IMR-90 (cell line): Measurements from ENCODE around the gene SMPDL3A. TPM values are rescaled to one million over a fixed set of nuclear protein-coding genes. Genes with fewer than 3 reads are reported as not detected.

ENCODE experiments used
- ATAC-seq: fragments of 200-7000 bp; cut with Tn5 transposase; 2 replicates; pipeline ENCODE4 v1.9.1; 2020; ENCODE audit warnings: low read depth, mild to moderate bottlenecking, moderate library complexity
- BruUV-seq: library from RNA; stranded (reverse); fragments of 400-500 nt; replicated peaks from 2 replicates; lab custom pipeline; 2021; lab: Mats Ljungman, UMichigan
- CTCF ChIA-PET: fragments of 300-600 bp; formaldehyde crosslinking; extraction: SDS; loops from one replicate; lab custom pipeline; 2021; ENCODE audit warnings: antibody characterized with exemption; lab: Yijun Ruan, JAX
- POLR2A ChIA-PET: fragments of 300-600 bp; sonication (Branson Sonifier 250); formaldehyde crosslinking; loops from one replicate; lab custom pipeline; 2022; ENCODE audit warnings: antibody characterized with exemption; ENCODE audit not compliant: unreplicated experiment; lab: Charles Lee
- DNase-seq: peaks from one replicate; pipeline ENCODE4 v3.0.0; 2013
- H2AFZ ChIP-seq: replicated peaks from 2 replicates; pipeline ENCODE3; 2013; ENCODE audit warnings: low read length, mild to moderate bottlenecking; ENCODE audit not compliant: poor library complexity
- H2AK5ac ChIP-seq: 2 replicates; pipeline ENCODE4 v1.6.1; 2013; ENCODE audit warnings: low read depth, low read length, inconsistent platforms
- H2AK9ac ChIP-seq: replicated peaks from 2 replicates; pipeline ENCODE3; 2013; ENCODE audit warnings: mild to moderate bottlenecking, low read depth, low read length, moderate library complexity; ENCODE audit not compliant: poor library complexity
- H2BK120ac ChIP-seq: 2 replicates; pipeline ENCODE4 v1.6.1; 2013; ENCODE audit warnings: low read depth, low read length, inconsistent platforms
- H2BK15ac ChIP-seq: 3 replicates; pipeline ENCODE4 v1.6.1; 2013; ENCODE audit warnings: low read depth, low read length, inconsistent platforms
- H2BK20ac ChIP-seq: 2 replicates; pipeline ENCODE4 v1.6.1; 2013; ENCODE audit warnings: low read depth, mild to moderate bottlenecking, inconsistent platforms, low read length, moderate library complexity
- H2BK5ac ChIP-seq: 2 replicates; pipeline ENCODE4 v1.6.1; 2013; ENCODE audit warnings: mild to moderate bottlenecking, low read depth, low read length, inconsistent platforms; ENCODE audit not compliant: poor library complexity, severe bottlenecking
- H3K14ac ChIP-seq: replicated peaks from 2 replicates; pipeline ENCODE4 v1.6.1; 2013; ENCODE audit warnings: low read depth, low read length, inconsistent platforms
- H3K18ac ChIP-seq: 2 replicates; pipeline ENCODE4 v1.6.1; 2013; ENCODE audit warnings: low read depth, low read length, control low read depth
- H3K23ac ChIP-seq: 2 replicates; pipeline ENCODE4 v1.6.1; 2013; ENCODE audit warnings: low read depth, low read length, inconsistent platforms
- H3K27ac ChIP-seq: 2 replicates; pipeline ENCODE4 v1.5.1; 2013; ENCODE audit warnings: mild to moderate bottlenecking, control low read depth, low read length; ENCODE audit not compliant: insufficient read depth
- H3K27me3 ChIP-seq: 2 replicates; pipeline ENCODE4 v1.6.1; 2013; ENCODE audit warnings: low read length; ENCODE audit not compliant: control insufficient read depth, insufficient read depth
- H3K36me3 ChIP-seq: 2 replicates; pipeline ENCODE4 v1.6.1; 2013; ENCODE audit warnings: low read length, mixed read lengths; ENCODE audit not compliant: control insufficient read depth, insufficient read depth
- H3K4ac ChIP-seq: 2 replicates; pipeline ENCODE4 v1.6.1; 2013; ENCODE audit warnings: low read depth, low read length, inconsistent platforms
- H3K4me1 ChIP-seq: 2 replicates; pipeline ENCODE4 v1.6.1; 2013; ENCODE audit warnings: low read length, mixed read lengths; ENCODE audit not compliant: control insufficient read depth, insufficient read depth
- H3K4me2 ChIP-seq: 2 replicates; pipeline ENCODE4 v1.6.1; 2013; ENCODE audit warnings: low read depth, mild to moderate bottlenecking, control low read depth, low read length, moderate library complexity
- H3K4me3 ChIP-seq: 2 replicates; pipeline ENCODE4 v1.5.1; 2013; ENCODE audit warnings: low read depth, mild to moderate bottlenecking, control low read depth, low read length, moderate library complexity; ENCODE audit not compliant: insufficient read depth
- H3K56ac ChIP-seq: 2 replicates; pipeline ENCODE4 v1.6.1; 2013; ENCODE audit warnings: low read length, inconsistent platforms; ENCODE audit not compliant: insufficient read depth; ENCODE audit errors: extremely low read depth
- H3K79me1 ChIP-seq, 2 experiments: 2 replicates each; pipeline ENCODE4 v1.6.1; 2013; ENCODE audit warnings: low read length in 2 of 2, inconsistent platforms in 1 of 2, low read depth in 1 of 2
- H3K9ac ChIP-seq: 2 replicates; pipeline ENCODE4 v1.6.1; 2013; ENCODE audit warnings: low read depth, low read length, control low read depth
- H3K9me1 ChIP-seq: 2 replicates; pipeline ENCODE4 v1.6.1; 2013; ENCODE audit warnings: low read length, inconsistent platforms; ENCODE audit not compliant: insufficient read depth
- H3K9me3 ChIP-seq: 2 replicates; pipeline ENCODE4 v1.6.1; 2013; ENCODE audit warnings: low read length; ENCODE audit not compliant: control insufficient read depth, insufficient read depth
- H4K20me1 ChIP-seq: 2 replicates; pipeline ENCODE4 v1.6.1; 2013; ENCODE audit warnings: low read length, inconsistent platforms; ENCODE audit not compliant: insufficient read depth
- H4K5ac ChIP-seq: 2 replicates; pipeline ENCODE4 v1.6.1; 2013; ENCODE audit warnings: mild to moderate bottlenecking, low read depth, low read length, control low read depth
- H4K8ac ChIP-seq, 2 experiments: 2 replicates each; pipeline ENCODE4 v1.6.1; 2013; ENCODE audit warnings: low read depth in 2 of 2, low read length in 2 of 2, control low read depth in 1 of 2, inconsistent platforms in 1 of 2
- H4K91ac ChIP-seq: 2 replicates; pipeline ENCODE4 v1.6.1; 2013; ENCODE audit warnings: low read depth, low read length, inconsistent platforms; ENCODE audit not compliant: insufficient read depth
- BHLHE40 ChIP-seq: fragments of 150-350 bp; IDR thresholded peaks from 2 replicates; pipeline ENCODE4 v1.6.1; 2016; ENCODE audit warnings: mild to moderate bottlenecking, low read depth, low read length
- CHD1 ChIP-seq: IDR thresholded peaks from 2 replicates; pipeline ENCODE4 v1.6.1; 2012; ENCODE audit warnings: low read depth, low read length, improper control_type of control experiment
- MAFK ChIP-seq: IDR thresholded peaks from 2 replicates; pipeline ENCODE4 v1.6.1; 2012; ENCODE audit warnings: low read depth, low read length, improper control_type of control experiment
- MAZ ChIP-seq: IDR thresholded peaks from 2 replicates; pipeline ENCODE4 v1.6.1; 2012; ENCODE audit warnings: low read depth, mild to moderate bottlenecking, low read length, improper control_type of control experiment, moderate library complexity, borderline replicate concordance
- NFE2L2 ChIP-seq: fragments of 150-350 bp; IDR thresholded peaks from 2 replicates; pipeline ENCODE4 v1.6.1; 2016; ENCODE audit warnings: low read depth, mild to moderate bottlenecking, low read length
- POLR2A ChIP-seq: IDR thresholded peaks from 2 replicates; pipeline ENCODE4 v1.6.1; 2012; ENCODE audit warnings: mild to moderate bottlenecking, low read depth, low read length
- RAD21 ChIP-seq: IDR thresholded peaks from 2 replicates; pipeline ENCODE4 v1.6.1; 2012; ENCODE audit warnings: low read length, improper control_type of control experiment
- RCOR1 ChIP-seq: IDR thresholded peaks from 2 replicates; pipeline ENCODE4 v1.6.1; 2012; ENCODE audit warnings: mild to moderate bottlenecking, low read length, improper control_type of control experiment; ENCODE audit not compliant: insufficient replicate concordance
- RFX5 ChIP-seq: IDR thresholded peaks from 2 replicates; pipeline ENCODE4 v1.8.0; 2012; ENCODE audit warnings: low read depth, mild to moderate bottlenecking, low read length, moderate library complexity
- SMC3 ChIP-seq: fragments of 150-350 bp; IDR thresholded peaks from 2 replicates; pipeline ENCODE4 v1.6.1; 2016; ENCODE audit warnings: low read depth, mild to moderate bottlenecking, antibody characterized with exemption, low read length, moderate library complexity
- WGBS, 2 experiments: methylation state at CpG; one replicate each; pipeline versions ENCODE4 v1.1.5 to v1.1.7; 2013; ENCODE audit warnings: missing lambda C conversion rate in 2 of 2; ENCODE audit not compliant: insufficient read length in 1 of 2; ENCODE audit errors: extremely low coverage in 2 of 2; 5-methylcytosine and 5-hydroxymethylcytosine counted together
- dilution Hi-C: fragments of 300-500 bp; cut with HindIII; formaldehyde crosslinking; loops from one replicate; pipeline ENCODE4 v1.14.3; 2018; ENCODE audit warnings: low sequenced_read_pairs; ENCODE audit not compliant: unreplicated experiment
- in situ Hi-C: fragments of 300-500 bp; cut with MboI; formaldehyde crosslinking; loops from 3 replicates; pipeline ENCODE4 v1.14.3; 2019; ENCODE audit warnings: low sequenced_read_pairs, inconsistent platforms, mixed read lengths
- intact Hi-C: fragments of 100-400 bp; cut with micrococcal nuclease; formaldehyde crosslinking; loops from 2 replicates; pipeline ENCODE4 v1.10.0; 2022
- polyA plus RNA-seq, 3 experiments: library from polyadenylated mRNA; depleted of rRNA; stranded (reverse); fragments of >200 nt; gene quantifications; 2 replicates each; pipeline ENCODE4 v1.2.3, GENCODE V29; 2012; ENCODE audit warnings: low replicate concordance in 1 of 3
- total RNA-seq: library from RNA; depleted of rRNA; stranded (reverse); fragments of >200 nt; gene quantifications from 2 replicates; pipeline ENCODE4 v1.2.3, GENCODE V29; 2012
- TF ChIP-seq, protein P1 (sequence below): fragments of 150-350 bp; IDR thresholded peaks from 2 replicates; pipeline ENCODE4 v1.6.1; 2016; ENCODE audit warnings: low read depth, mild to moderate bottlenecking, low read length, moderate library complexity, borderline replicate concordance

Gene SMPDL3A
- total and polyA plus RNA-seq, 2 of the 4 experiments (the other 2 are of a cell fraction): 9.9 to 14.2 TPM

DNA sequence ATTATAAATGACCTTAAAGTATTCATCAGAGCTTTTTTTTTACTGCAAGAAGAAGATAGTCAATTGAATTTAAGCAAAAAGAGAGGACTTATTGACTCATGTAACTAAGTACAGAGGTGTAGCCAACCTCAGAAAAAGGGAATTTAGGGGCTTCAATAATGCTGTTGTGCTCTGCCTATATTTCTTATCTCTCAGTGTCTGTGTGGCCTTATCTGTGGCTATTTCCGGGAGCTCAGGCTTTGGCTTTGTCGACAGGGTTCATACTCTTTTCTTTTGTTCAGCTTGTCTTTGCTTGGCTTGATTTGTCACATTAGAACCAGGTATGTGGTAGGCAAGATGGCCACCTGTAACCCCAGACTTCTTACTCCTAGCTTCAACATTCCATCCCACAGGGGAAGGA is 48.1 kb upstream of the SMPDL3A start:
- no peak for TF ChIP-seq NFE2L2
- TF ChIP-seq BHLHE40: no peak
- TF ChIP-seq POLR2A: no peak
- TF ChIP-seq CHD1: no peak
- TF ChIP-seq RAD21: no peak
- TF ChIP-seq RFX5: no peak
- TF ChIP-seq, protein P1, sequence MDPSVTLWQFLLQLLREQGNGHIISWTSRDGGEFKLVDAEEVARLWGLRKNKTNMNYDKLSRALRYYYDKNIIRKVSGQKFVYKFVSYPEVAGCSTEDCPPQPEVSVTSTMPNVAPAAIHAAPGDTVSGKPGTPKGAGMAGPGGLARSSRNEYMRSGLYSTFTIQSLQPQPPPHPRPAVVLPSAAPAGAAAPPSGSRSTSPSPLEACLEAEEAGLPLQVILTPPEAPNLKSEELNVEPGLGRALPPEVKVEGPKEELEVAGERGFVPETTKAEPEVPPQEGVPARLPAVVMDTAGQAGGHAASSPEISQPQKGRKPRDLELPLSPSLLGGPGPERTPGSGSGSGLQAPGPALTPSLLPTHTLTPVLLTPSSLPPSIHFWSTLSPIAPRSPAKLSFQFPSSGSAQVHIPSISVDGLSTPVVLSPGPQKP: no peak
- TF ChIP-seq SMC3: no peak
- TF ChIP-seq RCOR1: no peak
- no peak for TF ChIP-seq MAFK
- no peak for TF ChIP-seq MAZ
- no peak overlapping the region for H3K4ac ChIP-seq
- H3K4me3 ChIP-seq: no peak overlapping the region
- H3K4me2 ChIP-seq: no peak overlapping the region
- no peak overlapping the region for H4K91ac ChIP-seq
- H3K14ac ChIP-seq: no peak overlapping the region
- no peak overlapping the region for H3K18ac ChIP-seq
- no peak overlapping the region for H2BK15ac ChIP-seq
- H4K8ac ChIP-seq: no peak overlapping the region
- H3K36me3 ChIP-seq: no peaks in the 10 kb centered on the region
- no CpG with 5 or more reads among the region's 2 CpGs for WGBS, 2 experiments
- H4K5ac ChIP-seq: no peak overlapping the region
- no peak overlapping the region for H3K56ac ChIP-seq
- no TSS peak for BruUV-seq
- intact Hi-C loops (no loop called here), in situ Hi-C loops (no loop called here), dilution Hi-C loops (no loop called here)
- no peaks in the 10 kb centered on the region for H3K79me1 ChIP-seq
- no peak overlapping the region for H3K9ac ChIP-seq
- peaks cover 3% of the 10 kb centered on the region for H3K27me3 ChIP-seq
- no peak overlapping the region for H2BK20ac ChIP-seq
- H3K9me1 ChIP-seq: no peaks in the 10 kb centered on the region
- no peaks in the 10 kb centered on the region for H3K9me3 ChIP-seq
- H2BK5ac ChIP-seq: no peak overlapping the region
- ChIA-PET CTCF (interaction anchor here (1.3 to 1.9 kb wide), 3 partner anchors 11 to 99 kb away, joined by 3 to 8 read pairs (median 4); no protein-coding TSS in a partner anchor), POLR2A (no interaction called here)
- H2AK5ac ChIP-seq: no peak overlapping the region
- no peak overlapping the region for H3K27ac ChIP-seq
- peaks cover 2% of the 10 kb centered on the region; the same call in 1 of the 2 replicates for H3K4me1 ChIP-seq
- no peak overlapping the region for H2AFZ ChIP-seq
- ATAC-seq: no peak
- DNase-seq: no peak
- no peak overlapping the region for H2BK120ac ChIP-seq
- H2AK9ac ChIP-seq: no peak overlapping the region
- no peak overlapping the region for H3K23ac ChIP-seq
- H4K20me1 ChIP-seq: no peaks in the 10 kb centered on the region
